ENCODE measurements around the gene SPEM1. TPM values are rescaled to one million over a fixed set of nuclear protein-coding genes. Genes with fewer than 3 reads are reported as not detected.
A peak's percentile ranks its signal among the peaks of the same experiment; 100 is the strongest.

Gene SPEM1, protein sequence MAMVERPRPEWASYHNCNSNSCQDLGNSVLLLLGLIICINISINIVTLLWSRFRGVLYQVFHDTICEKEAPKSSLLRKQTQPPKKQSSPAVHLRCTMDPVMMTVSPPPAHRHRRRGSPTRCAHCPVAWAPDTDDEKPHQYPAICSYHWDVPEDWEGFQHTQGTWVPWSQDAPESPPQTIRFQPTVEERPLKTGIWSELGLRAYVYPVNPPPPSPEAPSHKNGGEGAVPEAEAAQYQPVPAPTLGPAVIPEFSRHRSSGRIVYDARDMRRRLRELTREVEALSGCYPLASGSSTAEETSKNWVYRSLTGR
- total RNA-seq = not detected

- Histone ChIP-seq H3K27ac (no peak within 1 kb of the TSS), H3K4me3 (no peak within 1 kb of the TSS), H3K9me3 (no peaks in the 10 kb centered on the region), H3K36me3 (peaks cover 9% of the 10 kb centered on the region), H3K4me1 (no peaks in the 10 kb centered on the region), H3K27me3 (no peaks in the 10 kb centered on the region)
- TF ChIP-seq, protein P1, sequence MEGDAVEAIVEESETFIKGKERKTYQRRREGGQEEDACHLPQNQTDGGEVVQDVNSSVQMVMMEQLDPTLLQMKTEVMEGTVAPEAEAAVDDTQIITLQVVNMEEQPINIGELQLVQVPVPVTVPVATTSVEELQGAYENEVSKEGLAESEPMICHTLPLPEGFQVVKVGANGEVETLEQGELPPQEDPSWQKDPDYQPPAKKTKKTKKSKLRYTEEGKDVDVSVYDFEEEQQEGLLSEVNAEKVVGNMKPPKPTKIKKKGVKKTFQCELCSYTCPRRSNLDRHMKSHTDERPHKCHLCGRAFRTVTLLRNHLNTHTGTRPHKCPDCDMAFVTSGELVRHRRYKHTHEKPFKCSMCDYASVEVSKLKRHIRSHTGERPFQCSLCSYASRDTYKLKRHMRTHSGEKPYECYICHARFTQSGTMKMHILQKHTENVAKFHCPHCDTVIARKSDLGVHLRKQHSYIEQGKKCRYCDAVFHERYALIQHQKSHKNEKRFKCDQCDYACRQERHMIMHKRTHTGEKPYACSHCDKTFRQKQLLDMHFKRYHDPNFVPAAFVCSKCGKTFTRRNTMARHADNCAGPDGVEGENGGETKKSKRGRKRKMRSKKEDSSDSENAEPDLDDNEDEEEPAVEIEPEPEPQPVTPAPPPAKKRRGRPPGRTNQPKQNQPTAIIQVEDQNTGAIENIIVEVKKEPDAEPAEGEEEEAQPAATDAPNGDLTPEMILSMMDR (IDR thresholded peaks at IDR 0.05) = no peak
- no peak for DNase-seq (ENCODE audit: low spot score)
These were observed at the start of gene SPEM1 for GRCh38 chr17:7419819-7420610. TSS of gene SPEM1 (plus strand) at chr17:7420324. CDS start at chr17:7420385, 61 bp downstream.

DNA sequence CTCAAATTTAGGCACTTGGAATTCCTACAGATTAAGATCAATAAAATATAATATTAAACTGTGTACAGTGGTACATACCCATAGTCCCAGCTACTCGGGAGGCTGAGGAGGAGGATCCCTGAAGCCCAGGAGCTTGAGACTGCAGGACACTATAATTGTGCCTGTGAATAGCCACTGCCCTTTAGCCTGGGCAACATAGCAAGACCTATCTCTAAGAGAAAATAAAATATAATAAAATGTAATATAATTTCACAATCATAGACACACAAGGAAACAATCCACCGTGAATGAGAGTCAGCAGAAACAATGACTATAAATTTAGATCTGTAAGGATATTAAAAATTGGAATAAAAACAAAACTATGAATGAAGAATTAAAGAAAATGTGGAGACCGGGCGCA lies 49.3 kb upstream of the SPEM1 start:
- no peaks in the 10 kb centered on the region for H3K27me3 ChIP-seq
- no peak overlapping the region for H3K27ac ChIP-seq
- no peaks in the 10 kb centered on the region for H3K36me3 ChIP-seq
- no peak overlapping the region for H3K4me3 ChIP-seq
- TF ChIP-seq, protein P1 (IDR thresholded peaks at IDR 0.05) = no peak
- H3K4me1 ChIP-seq = no peaks in the 10 kb centered on the region
- no peaks in the 10 kb centered on the region for H3K9me3 ChIP-seq
- no peak for DNase-seq (ENCODE audit: low spot score)

DNA sequence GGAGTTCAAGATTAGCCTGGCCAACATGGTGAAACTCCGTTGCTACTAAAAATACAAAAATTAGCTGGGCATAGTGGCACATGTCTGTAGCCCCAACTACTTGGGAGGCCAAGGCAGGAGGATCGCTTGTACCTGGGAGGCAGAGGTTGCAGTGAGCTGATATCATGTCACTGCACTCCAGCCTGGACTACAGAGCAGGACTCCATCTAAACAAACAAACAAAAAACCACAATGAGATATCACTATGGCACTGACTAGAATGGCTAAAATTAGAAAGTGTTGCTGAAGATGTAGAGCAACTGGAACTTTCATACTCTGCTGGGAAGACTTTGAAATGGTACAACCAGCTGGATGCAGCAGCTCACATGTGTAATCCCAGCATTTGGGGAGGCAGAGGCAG lies 45.8 kb upstream of the SPEM1 start:
- TF ChIP-seq, protein P1 (IDR thresholded peaks at IDR 0.05) = no peak
- Histone ChIP-seq H3K36me3 (no peaks in the 10 kb centered on the region), H3K27me3 (no peaks in the 10 kb centered on the region), H3K4me3 (no peak overlapping the region), H3K27ac (no peak overlapping the region), H3K4me1 (no peaks in the 10 kb centered on the region), H3K9me3 (no peaks in the 10 kb centered on the region)
- no peak for DNase-seq (ENCODE audit: low spot score)

DNA sequence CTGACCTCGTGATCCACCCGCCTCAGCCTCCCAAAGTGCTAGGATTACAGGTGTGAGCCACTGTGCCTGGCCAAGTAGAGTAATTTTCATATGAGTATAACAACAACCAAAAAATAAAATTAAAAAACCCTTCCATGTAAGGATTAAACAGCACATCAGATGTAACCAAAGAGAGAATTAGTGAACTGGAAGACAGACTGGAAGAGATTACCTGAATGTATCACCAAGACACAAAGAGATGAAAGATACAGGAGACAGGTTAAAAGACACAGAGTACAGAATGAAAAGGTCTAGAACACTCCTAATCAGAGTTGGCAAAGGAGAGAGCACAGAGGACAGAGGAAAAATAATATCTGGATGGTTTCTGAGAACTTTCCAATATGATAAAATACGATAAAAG lies 41.0 kb upstream of the SPEM1 start:
- no peak overlapping the region for H3K27ac ChIP-seq
- H3K4me3 ChIP-seq = no peak overlapping the region
- H3K27me3 ChIP-seq = no peaks in the 10 kb centered on the region
- no peaks in the 10 kb centered on the region for H3K36me3 ChIP-seq
- H3K9me3 ChIP-seq = no peaks in the 10 kb centered on the region
- peaks cover 0 to 28% of the 10 kb centered on the region in 2 donors for H3K4me1 ChIP-seq
- DNase-seq (ENCODE audit: low spot score) = no peak
- TF ChIP-seq, protein P1 (IDR thresholded peaks at IDR 0.05) = no peak

DNA sequence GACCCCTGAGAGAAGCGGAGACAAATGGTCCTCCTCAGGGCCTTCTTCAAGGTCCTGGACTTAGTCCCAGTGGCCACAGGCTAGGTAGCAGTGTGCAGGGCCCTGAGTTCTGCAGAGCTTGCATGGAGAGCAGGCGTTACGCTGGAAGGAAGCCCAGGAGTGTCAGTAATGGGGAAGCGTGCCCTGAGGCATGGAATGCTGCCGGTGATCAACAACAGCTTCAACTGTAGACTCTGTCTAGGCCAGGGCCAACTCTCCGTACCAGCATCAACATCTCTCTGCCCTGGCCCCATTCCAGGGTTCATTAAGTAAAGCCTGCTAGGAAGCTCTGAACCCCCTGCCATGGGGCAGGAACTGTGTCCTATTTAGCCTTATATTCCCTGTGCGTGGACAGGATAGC lies 39.8 kb upstream of the SPEM1 start:
- TF ChIP-seq, protein P1 (IDR thresholded peaks at IDR 0.05) = no peak
- DNase-seq (ENCODE audit: low spot score) = peak; percentile 69
- peaks cover 0 to 31% of the 10 kb centered on the region in 2 donors for H3K4me1 ChIP-seq
- no peaks in the 10 kb centered on the region for H3K27me3 ChIP-seq
- H3K27ac ChIP-seq = peak overlapping the region; percentile 38 to 45
- H3K4me3 ChIP-seq = peak overlapping the region; percentile 44 to 55
- H3K9me3 ChIP-seq = no peaks in the 10 kb centered on the region
- H3K36me3 ChIP-seq = no peaks in the 10 kb centered on the region

Data from right atrium auricular region (tissue), 2 donors.